Endodermal cell (in vitro differentiated cells): ENCODE measurements around the gene DMWD. TPM values are rescaled to one million over a fixed set of nuclear protein-coding genes. Genes with fewer than 3 reads are reported as not detected.

Experiments
- DNase-seq: peaks from one replicate; pipeline ENCODE4 v3.0.0-alpha.2; 2017
- H3K27ac ChIP-seq: 2 replicates; pipeline ENCODE4 v1.5.1; 2013; ENCODE audit warnings: mild to moderate bottlenecking, low read depth, low read length, moderate library complexity
- H3K27me3 ChIP-seq: 2 replicates; pipeline ENCODE4 v1.6.1; 2013; ENCODE audit warnings: mild to moderate bottlenecking, low read length, moderate library complexity; ENCODE audit not compliant: insufficient read depth, control insufficient read depth, poor library complexity, severe bottlenecking
- H3K36me3 ChIP-seq: 2 replicates; pipeline ENCODE4 v1.7.0; 2013; ENCODE audit warnings: mild to moderate bottlenecking, low read length, moderate library complexity; ENCODE audit not compliant: control insufficient read depth, insufficient read depth
- H3K4me1 ChIP-seq: one replicate; pipeline ENCODE4 v1.7.0; 2013; ENCODE audit warnings: low read length; ENCODE audit not compliant: control insufficient read depth, insufficient read depth
- H3K4me3 ChIP-seq: 2 replicates; pipeline ENCODE4 v1.5.1; 2013; ENCODE audit warnings: mild to moderate bottlenecking, low read length, moderate library complexity
- H3K9ac ChIP-seq: 2 replicates; pipeline ENCODE4 v1.6.1; 2013; ENCODE audit warnings: mild to moderate bottlenecking, low read length, moderate library complexity; ENCODE audit not compliant: poor library complexity, severe bottlenecking; ENCODE audit errors: extremely low read depth
- H3K9me3 ChIP-seq: 2 replicates; pipeline ENCODE4 v1.6.1; 2013; ENCODE audit warnings: mild to moderate bottlenecking, low read length, moderate library complexity; ENCODE audit not compliant: control insufficient read depth
- H3K27ac Mint-ChIP-seq: 2 replicates; pipeline ENCODE4 v1.8.0; 2020; ENCODE audit warnings: mixed read lengths
- H3K27me3 Mint-ChIP-seq: 2 replicates; pipeline ENCODE4 v1.8.0; 2021; ENCODE audit warnings: mild to moderate bottlenecking, mixed read lengths; ENCODE audit not compliant: insufficient read depth
- H3K36me3 Mint-ChIP-seq: 2 replicates; pipeline ENCODE4 v1.8.0; 2020; ENCODE audit warnings: low read depth, mixed read lengths
- H3K4me1 Mint-ChIP-seq: 2 replicates; pipeline ENCODE4 v1.8.0; 2020; ENCODE audit warnings: mixed read lengths
- H3K4me3 Mint-ChIP-seq: 2 replicates; pipeline ENCODE4 v1.8.0; 2020; ENCODE audit warnings: mild to moderate bottlenecking, moderate library complexity, mixed read lengths
- H3K9me3 Mint-ChIP-seq: 2 replicates; pipeline ENCODE4 v1.8.0; 2020; ENCODE audit warnings: mild to moderate bottlenecking, mixed read lengths
- WGBS, 2 experiments: methylation state at CpG; one replicate each; pipeline versions ENCODE4 v1.1.5 to v1.1.7; 2013; ENCODE audit warnings: missing lambda C conversion rate in 2 of 2, mixed read lengths in 1 of 2; ENCODE audit not compliant: insufficient coverage in 1 of 2, insufficient read length in 1 of 2; 5-methylcytosine and 5-hydroxymethylcytosine counted together
- total RNA-seq, 2 donors: library from RNA; stranded (reverse); fragmentation: NEBNext Ultra II Directional in 1 of 2; extraction: Animal tissue kit (Norgen Biotek cat#: 25700) in 1 of 2; gene quantifications; 2 replicates in 1 of 2; 3 replicates in 1 of 2; pipeline ENCODE4 v1.2.1, GENCODE V29; 2021
- TF ChIP-seq, protein P1 (sequence below): fragments of 200-600 bp; sonication (generic); conservative IDR thresholded peaks from 2 replicates; pipeline ENCODE4 v1.5.0; 2021; ENCODE audit warnings: antibody characterized with exemption, mild to moderate bottlenecking

Gene DMWD
- total RNA-seq, 2 donors from 2014 or later = 86.4 to 86.9 TPM

DNA sequence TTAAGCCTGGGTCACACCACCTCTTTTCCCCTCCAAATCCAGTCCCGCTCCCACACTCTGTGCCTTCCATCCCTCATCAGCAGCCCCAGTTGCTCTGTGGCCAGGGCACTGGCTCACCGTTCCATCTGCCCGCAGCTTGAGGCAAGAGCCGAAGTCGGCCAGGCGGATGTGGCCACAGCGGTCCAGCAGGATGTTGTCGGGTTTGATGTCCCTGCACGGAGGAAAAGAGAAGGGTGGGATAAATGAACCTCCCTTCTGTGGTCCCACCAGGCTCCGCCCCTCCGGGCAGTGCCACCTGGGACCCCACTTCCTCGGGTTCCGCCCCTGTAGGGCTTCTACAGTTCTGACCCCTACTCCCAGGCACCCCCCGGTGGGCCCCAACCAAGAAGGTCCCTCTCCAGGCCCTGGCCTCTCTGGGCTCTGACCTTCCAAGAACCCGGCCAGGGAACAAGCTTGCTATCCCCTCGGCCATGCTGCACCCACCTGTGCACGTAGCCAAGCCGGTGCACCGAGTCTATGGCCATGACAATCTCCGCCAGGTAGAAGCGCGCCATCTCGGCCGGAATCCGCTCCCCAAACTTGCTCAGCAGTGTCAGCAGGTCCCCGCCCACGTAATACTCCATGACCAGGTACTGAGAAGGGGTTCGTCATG, 14.5 kb downstream of the DMWD start:
- no peak overlapping the region for H3K27ac Mint-ChIP-seq
- H3K36me3 Mint-ChIP-seq = peaks cover 42% of the 10 kb centered on the region
- Histone ChIP-seq H3K4me1 (peaks cover 11% of the 10 kb centered on the region), H3K4me3 (no peak overlapping the region), H3K9me3 (no peaks in the 10 kb centered on the region), H3K9ac (no peak overlapping the region), H3K27me3 (no peaks in the 10 kb centered on the region), H3K36me3 (peaks cover 25% of the 10 kb centered on the region), H3K27ac (no peak overlapping the region)
- peaks cover 6% of the 10 kb centered on the region for H3K27me3 Mint-ChIP-seq
- H3K9me3 Mint-ChIP-seq = no peaks in the 10 kb centered on the region
- DNase-seq = no peak
- TF ChIP-seq, protein P1, sequence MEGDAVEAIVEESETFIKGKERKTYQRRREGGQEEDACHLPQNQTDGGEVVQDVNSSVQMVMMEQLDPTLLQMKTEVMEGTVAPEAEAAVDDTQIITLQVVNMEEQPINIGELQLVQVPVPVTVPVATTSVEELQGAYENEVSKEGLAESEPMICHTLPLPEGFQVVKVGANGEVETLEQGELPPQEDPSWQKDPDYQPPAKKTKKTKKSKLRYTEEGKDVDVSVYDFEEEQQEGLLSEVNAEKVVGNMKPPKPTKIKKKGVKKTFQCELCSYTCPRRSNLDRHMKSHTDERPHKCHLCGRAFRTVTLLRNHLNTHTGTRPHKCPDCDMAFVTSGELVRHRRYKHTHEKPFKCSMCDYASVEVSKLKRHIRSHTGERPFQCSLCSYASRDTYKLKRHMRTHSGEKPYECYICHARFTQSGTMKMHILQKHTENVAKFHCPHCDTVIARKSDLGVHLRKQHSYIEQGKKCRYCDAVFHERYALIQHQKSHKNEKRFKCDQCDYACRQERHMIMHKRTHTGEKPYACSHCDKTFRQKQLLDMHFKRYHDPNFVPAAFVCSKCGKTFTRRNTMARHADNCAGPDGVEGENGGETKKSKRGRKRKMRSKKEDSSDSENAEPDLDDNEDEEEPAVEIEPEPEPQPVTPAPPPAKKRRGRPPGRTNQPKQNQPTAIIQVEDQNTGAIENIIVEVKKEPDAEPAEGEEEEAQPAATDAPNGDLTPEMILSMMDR = no peak
- H3K4me1 Mint-ChIP-seq = peaks cover 9% of the 10 kb centered on the region
- 95% methylated on average over 17 to 28 of the region's 28 CpGs for WGBS, 2 experiments
- no peak overlapping the region for H3K4me3 Mint-ChIP-seq

DNA sequence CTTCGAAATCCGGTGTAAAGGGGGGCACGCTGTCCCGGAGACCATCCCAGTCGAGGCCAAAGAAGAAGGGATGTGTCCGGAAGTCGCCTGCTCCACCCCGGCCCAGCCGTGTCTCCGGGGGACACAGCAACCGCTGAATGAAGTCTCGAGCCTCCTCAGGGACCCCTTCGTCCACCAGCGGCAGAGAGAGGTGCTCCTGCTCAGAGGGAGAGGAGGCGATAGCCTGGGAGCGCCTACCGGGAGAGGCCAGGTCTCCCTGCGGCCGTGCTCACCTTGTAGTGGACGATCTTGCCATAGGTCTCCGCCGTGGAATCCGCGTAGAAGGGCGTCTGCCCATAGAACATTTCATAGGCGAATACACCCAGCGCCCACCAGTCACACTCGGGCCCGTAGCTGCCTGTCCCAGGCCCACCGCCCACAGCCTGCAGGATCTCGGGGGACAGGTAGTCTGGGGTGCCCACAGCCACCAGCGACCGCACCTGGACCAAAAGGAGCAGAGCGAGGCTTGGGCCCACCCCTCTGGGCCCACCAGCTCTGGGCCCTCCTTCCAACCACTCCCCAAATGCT, 15.2 kb downstream of the DMWD start:
- Mint-ChIP-seq H3K27me3 (peaks cover 6% of the 10 kb centered on the region), H3K4me3 (no peak overlapping the region), H3K36me3 (peaks cover 43% of the 10 kb centered on the region), H3K4me1 (peaks cover 9% of the 10 kb centered on the region), H3K9me3 (no peaks in the 10 kb centered on the region), H3K27ac (no peak overlapping the region)
- TF ChIP-seq, protein P1 = no peak
- no peak overlapping the region for H3K27ac ChIP-seq
- 94 to 95% methylated on average over 20 to 34 of the region's 34 CpGs for WGBS, 2 experiments
- H3K4me3 ChIP-seq = no peak overlapping the region
- DNase-seq = no peak
- peaks cover 11% of the 10 kb centered on the region for H3K4me1 ChIP-seq
- no peak overlapping the region for H3K9ac ChIP-seq
- peaks cover 25% of the 10 kb centered on the region for H3K36me3 ChIP-seq
- H3K27me3 ChIP-seq = no peaks in the 10 kb centered on the region
- H3K9me3 ChIP-seq = no peaks in the 10 kb centered on the region

DNA sequence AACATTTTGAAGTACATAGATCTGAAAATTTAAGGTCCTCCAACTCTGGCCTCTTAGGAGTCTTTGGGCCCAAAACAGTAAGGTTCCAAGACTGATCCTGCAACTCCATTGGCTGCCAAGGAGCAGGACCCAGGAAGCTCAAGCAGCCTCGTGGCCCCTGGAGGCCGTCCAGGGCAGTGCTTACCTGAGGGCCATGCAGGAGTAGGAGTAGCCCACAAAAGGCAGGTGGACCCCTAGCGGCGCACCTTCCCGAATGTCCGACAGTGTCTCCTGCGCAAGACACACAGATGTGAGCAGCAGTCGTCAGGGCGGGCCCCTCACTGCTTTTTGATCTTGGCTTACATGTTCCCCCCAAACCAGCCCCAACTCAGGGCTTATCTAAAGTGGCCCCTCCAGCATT, 17.9 kb downstream of the DMWD start:
- TF ChIP-seq, protein P1 = peak; percentile 75
- H3K4me1 ChIP-seq = peaks cover under 1% of the 10 kb centered on the region
- DNase-seq = peak; percentile 94
- Mint-ChIP-seq H3K27ac (no peak overlapping the region), H3K27me3 (peaks cover 2% of the 10 kb centered on the region), H3K36me3 (peaks cover 52% of the 10 kb centered on the region), H3K9me3 (no peaks in the 10 kb centered on the region), H3K4me1 (peaks cover 14% of the 10 kb centered on the region), H3K4me3 (no peak overlapping the region)
- no peak overlapping the region for H3K4me3 ChIP-seq
- H3K27me3 ChIP-seq = no peaks in the 10 kb centered on the region
- H3K9me3 ChIP-seq = no peaks in the 10 kb centered on the region
- no peak overlapping the region for H3K9ac ChIP-seq
- peaks cover 25% of the 10 kb centered on the region for H3K36me3 ChIP-seq
- 86 to 87% methylated on average over 9 of the region's 9 CpGs for WGBS, 2 experiments
- H3K27ac ChIP-seq = no peak overlapping the region
